Stimulated activated CD4-positive, alpha-beta T cell treated with anti-CD3 and anti-CD28 coated beads, Interleukin-15, amount 100 ng/mL, for 1 hour (primary cell): ENCODE results near the gene PLAAT3.
"Not testable (repeated sequence)": the region's sequence is repeated elsewhere in the genome, so short reads cannot be mapped to it uniquely, and the experiment has no call there.

Experiments used
- DNase-seq, 2 donors: peaks; one replicate each; pipeline ENCODE4 v3.0.0-alpha.2; 2020; ENCODE audit warnings: low read depth in 1 of 2, low spot score in 1 of 2

PLAAT3 gene

DNA sequence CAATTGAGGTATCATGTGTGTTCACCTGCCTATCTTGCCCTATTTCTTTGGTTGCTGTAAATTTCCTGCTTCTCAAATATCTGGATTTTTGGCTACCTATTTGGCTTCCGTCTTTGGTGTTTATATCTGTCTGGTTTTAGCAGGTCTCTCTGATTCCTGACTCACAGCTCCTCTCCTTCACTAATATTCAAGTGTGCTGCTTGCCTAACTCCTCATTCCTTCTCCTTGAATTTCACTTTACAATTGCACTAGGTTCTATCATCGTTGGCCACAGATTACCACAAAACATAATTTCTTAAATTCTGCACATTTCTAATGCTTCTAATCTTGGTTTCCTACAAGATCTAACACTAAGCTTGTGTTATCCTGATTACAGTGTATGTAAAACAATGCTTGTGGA is 71.7 kb downstream of the PLAAT3 start:
- not testable (repeated sequence) for DNase-seq

- DNase-seq, result no peak
These were observed 76.7 kb downstream of the PLAAT3 start for GRCh38 chr11:63537293-63538101.

- DNase-seq, result no peak
These were observed 77.5 kb downstream of the PLAAT3 start, which contains the start of gene PLAAT4 for GRCh38 chr11:63536669-63537292. TSS of gene PLAAT4 (plus strand) at chr11:63536808. CDS start at chr11:63536869, 61 bp downstream.

- DNase-seq, result no peak
These were observed 78.5 kb downstream of the PLAAT3 start for GRCh38 chr11:63535734-63536133.

- DNase-seq, result no peak
These were observed 79.3 kb downstream of the PLAAT3 start for GRCh38 chr11:63534895-63535461.

- DNase-seq, result no peak
These were observed 80.2 kb downstream of the PLAAT3 start for GRCh38 chr11:63534076-63534475.

GRCh38 chr11:63532799-63533475 is 81.3 kb downstream of the PLAAT3 start:
- no peak for DNase-seq

GRCh38 chr11:63532117-63532516 is 82.1 kb downstream of the PLAAT3 start:
- no peak for DNase-seq

GRCh38 chr11:63531074-63531792 is 83.0 kb downstream of the PLAAT3 start:
- DNase-seq, result peak in 1 of 2 donors; percentile 22

DNA sequence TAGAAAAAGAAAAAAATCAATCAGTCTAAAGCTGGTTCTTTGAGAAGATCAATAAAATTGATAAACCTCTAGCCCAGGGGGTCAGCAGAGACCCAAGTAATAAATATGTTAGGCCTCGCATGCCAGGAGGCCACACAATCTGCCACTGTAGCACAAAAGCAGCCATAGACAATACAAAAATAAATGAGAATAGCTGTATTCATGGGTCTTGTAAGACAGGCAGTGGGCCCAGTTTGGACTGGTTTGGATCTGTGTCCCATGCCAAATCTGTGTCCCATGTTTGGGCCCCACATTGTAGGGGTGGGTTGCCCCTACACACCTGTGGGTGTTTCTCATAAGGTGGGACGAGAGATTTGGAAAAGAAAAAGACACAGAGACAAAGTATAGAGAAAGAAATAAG is 84.2 kb downstream of the PLAAT3 start:
- no peak for DNase-seq

- DNase-seq, result not testable (repeated sequence)
These were observed 84.9 kb downstream of the PLAAT3 start for GRCh38 chr11:63529373-63529772.

DNA sequence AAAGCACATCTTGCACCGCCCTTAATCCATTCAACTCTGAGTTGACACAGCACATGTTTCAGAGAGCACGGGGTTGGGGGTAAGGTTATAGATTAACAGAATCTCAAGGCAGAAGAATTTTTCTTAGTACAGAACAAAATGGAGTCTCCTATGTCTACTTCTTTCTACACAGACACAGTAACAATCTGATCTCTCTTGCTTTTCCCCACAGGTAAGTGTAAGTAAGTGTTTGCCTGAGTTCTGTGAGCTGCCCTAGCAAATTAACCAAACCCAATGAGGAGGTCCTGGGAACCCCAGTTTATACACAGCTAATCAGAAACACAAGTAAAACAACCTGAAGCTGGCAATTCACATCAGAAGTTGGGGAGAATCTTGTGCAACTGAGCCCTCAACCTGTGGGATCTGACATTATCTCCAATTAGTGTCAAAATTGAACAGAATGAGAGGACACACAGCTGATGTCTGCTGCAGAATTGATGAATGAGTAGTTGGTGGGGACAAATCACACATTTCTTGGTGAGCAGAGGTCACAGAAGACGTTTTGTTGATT is 85.4 kb downstream of the PLAAT3 start:
- DNase-seq, result not testable (repeated sequence)

DNA sequence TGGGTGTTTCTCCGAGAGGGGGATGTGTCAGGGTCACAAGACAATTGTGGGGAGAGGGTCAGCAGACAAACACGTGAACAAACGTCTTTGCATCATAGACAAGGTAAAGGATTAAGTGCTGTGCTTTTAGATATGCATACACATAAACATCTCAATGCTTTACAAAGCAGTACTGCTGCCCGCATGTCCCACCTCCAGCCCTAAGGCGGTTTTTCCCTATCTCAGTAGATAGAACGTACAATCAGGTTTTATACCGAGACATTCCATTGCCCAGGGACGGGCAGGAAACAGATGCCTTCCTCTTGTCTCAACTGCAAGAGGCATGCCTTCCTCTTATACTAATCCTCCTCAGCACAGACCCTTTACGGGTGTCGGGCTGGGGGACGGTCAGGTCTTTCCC is 86.1 kb downstream of the PLAAT3 start:
- DNase-seq, result not testable (repeated sequence)

DNA sequence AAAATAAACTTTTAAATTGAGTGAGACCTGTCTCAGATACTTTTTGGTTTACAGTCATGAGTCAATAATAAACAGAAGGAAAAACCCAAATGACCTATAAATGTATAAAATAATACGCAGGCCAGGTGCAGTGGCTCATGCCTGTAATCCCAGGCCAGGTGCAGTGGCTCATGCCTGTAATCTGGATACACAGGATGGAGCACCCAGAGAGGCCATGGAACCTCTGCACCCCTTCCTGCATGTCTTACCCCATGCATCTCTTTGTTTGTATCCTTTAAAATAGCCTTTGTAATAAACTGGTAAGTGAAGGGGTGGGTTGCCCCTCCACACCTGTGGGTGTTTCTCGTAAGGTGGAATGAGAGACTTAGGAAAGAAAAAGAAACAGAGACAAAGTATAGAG is 86.6 kb downstream of the PLAAT3 start:
- DNase-seq, result no peak
